ENCODE results near the gene TANGO6. TPM values are rescaled to one million over a fixed set of nuclear protein-coding genes. Genes with fewer than 3 reads are reported as not detected.

The TANGO6 gene
- polyA plus RNA-seq, 3 donors, result 5.9 to 8.8 (median 7.0) TPM

GRCh38 chr16:69133373-69133954 lies 290.1 kb downstream of the TANGO6 start:
- DNase-seq (ENCODE audit: low read depth in 3 of 3, low spot score in 2 of 3), result no peak

Other genes starting within 250 kb of the TANGO6 start
- 10 to 100 TPM; 57.7 to 62.1 (median 59.5) TPM for gene CDH3, start 198.2 kb upstream of the TANGO6 start, polyA plus RNA-seq (ENCODE audit: insufficient read length in 3 of 3)
- gene CDH1, start 106.2 kb upstream of the TANGO6 start, polyA plus RNA-seq (ENCODE audit: insufficient read length in 3 of 3), result 100 to 1,000 TPM in 2 of 3 donors, 10 to 100 TPM in 1; 90.0 to 112 (median 105) TPM

Measured in right renal cortex interstitium (tissue), 3 donors.